ENCODE results near the gene PCED1B.
"Not testable (repeated sequence)": the region's sequence is repeated elsewhere in the genome, so short reads cannot be mapped to it uniquely, and the experiment has no call there.

PCED1B gene

DNA sequence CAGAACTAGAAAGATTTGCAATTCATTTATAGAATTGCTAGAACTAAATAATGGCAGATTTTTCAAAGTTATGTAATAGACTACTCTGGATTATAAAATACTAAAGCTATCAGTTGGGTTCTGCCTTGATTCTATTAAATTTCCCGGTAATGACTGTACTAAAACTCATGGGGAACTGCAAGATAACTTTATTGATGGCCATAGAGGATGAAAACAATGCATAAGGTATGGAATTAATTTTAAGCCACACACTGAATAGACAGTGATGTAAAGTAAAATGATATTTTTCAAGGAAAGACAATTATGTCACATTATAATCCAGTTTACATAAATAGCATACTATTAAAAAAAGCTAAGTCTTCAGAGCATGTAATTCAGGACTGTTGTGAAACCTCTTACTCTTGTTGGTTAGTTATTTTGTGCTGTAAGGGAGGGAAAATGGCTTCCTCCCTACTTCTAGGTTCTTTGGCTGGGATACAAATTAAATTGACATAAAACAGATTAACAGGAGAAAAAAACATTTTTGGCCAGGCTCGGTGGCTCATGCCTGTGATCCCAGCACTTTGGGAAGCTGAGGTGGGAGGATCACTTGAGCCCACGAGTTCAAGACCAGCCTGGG, 134.7 kb downstream of the PCED1B start:
- Histone ChIP-seq H2BK15ac (replicated peaks; ENCODE audit: low read depth) (no peak overlapping the region), H3K4me3 (ENCODE audit: low read length) (no peak overlapping the region), H3K4ac (ENCODE audit: low read depth, low read length) (no peak overlapping the region), H3K36me3 (ENCODE audit: control insufficient read depth, insufficient read depth, low read length) (no peaks in the 10 kb centered on the region), H3K4me1 (ENCODE audit: control insufficient read depth, low read depth, low read length) (peaks cover 2% of the 10 kb centered on the region), H3K79me1 (ENCODE audit: low read length) (no peaks in the 10 kb centered on the region), H3K56ac (ENCODE audit: low read length) (no peak overlapping the region), H2AK5ac (ENCODE audit: low read length) (no peak overlapping the region), H3K27ac (ENCODE audit: low read depth, low read length) (no peak overlapping the region), H3K9ac (ENCODE audit: low read length) (no peak overlapping the region), H3K18ac (ENCODE audit: low read length) (no peak overlapping the region), H3K4me2 (ENCODE audit: low read length) (no peak overlapping the region), H3K23ac (ENCODE audit: low read length) (no peak overlapping the region), H3K27me3 (ENCODE audit: insufficient read depth, low read length, poor library complexity) (no peaks in the 10 kb centered on the region), H2BK5ac (ENCODE audit: low read length) (no peak overlapping the region), H3K79me2 (ENCODE audit: control insufficient read depth, insufficient read depth, low read length) (no peaks in the 10 kb centered on the region), H2BK120ac (ENCODE audit: low read depth, low read length) (no peak overlapping the region), H4K8ac (ENCODE audit: low read depth, low read length) (no peak overlapping the region), H4K5ac (ENCODE audit: low read length) (no peak overlapping the region)
- DNase-seq = no peak
- WGBS (ENCODE audit: extremely low coverage, insufficient coverage, low lambda C conversion rate) = no CpG with 5 or more reads among the region's 3 CpGs

DNA sequence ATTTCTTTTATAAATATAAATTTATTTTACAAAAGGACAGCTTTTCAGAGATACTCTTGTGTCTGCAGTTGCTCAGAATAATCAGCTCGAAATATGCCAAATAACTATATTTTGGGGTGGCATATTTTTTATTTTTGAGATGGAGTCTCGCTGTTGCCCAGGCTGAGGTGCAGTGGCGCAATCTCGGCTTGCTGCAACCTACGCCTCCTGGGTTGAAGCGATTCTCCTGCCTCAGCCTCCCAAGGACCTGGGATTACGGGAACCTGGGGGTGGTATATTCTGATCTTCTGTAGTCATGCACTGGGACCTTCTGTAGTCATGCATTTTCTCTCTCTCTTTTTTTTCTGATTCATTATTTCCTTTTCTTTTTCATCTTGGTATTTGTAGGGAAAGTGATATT, 135.3 kb downstream of the PCED1B start:
- Histone ChIP-seq H3K23ac (ENCODE audit: low read length) (no peak overlapping the region), H3K79me2 (ENCODE audit: control insufficient read depth, insufficient read depth, low read length) (no peaks in the 10 kb centered on the region), H3K18ac (ENCODE audit: low read length) (no peak overlapping the region), H4K5ac (ENCODE audit: low read length) (no peak overlapping the region), H3K4ac (ENCODE audit: low read depth, low read length) (no peak overlapping the region), H3K36me3 (ENCODE audit: control insufficient read depth, insufficient read depth, low read length) (no peaks in the 10 kb centered on the region), H2BK5ac (ENCODE audit: low read length) (no peak overlapping the region), H2AK5ac (ENCODE audit: low read length) (no peak overlapping the region), H3K27me3 (ENCODE audit: insufficient read depth, low read length, poor library complexity) (no peaks in the 10 kb centered on the region), H2BK15ac (replicated peaks; ENCODE audit: low read depth) (no peak overlapping the region), H3K4me3 (ENCODE audit: low read length) (no peak overlapping the region), H3K27ac (ENCODE audit: low read depth, low read length) (no peak overlapping the region), H3K4me1 (ENCODE audit: control insufficient read depth, low read depth, low read length) (peaks cover 2% of the 10 kb centered on the region), H3K4me2 (ENCODE audit: low read length) (no peak overlapping the region), H3K56ac (ENCODE audit: low read length) (no peak overlapping the region), H4K8ac (ENCODE audit: low read depth, low read length) (no peak overlapping the region), H2BK120ac (ENCODE audit: low read depth, low read length) (no peak overlapping the region), H3K79me1 (ENCODE audit: low read length) (no peaks in the 10 kb centered on the region), H3K9ac (ENCODE audit: low read length) (no peak overlapping the region)
- DNase-seq = no peak
- no CpG with 5 or more reads among the region's 7 CpGs for WGBS (ENCODE audit: extremely low coverage, insufficient coverage, low lambda C conversion rate)

DNA sequence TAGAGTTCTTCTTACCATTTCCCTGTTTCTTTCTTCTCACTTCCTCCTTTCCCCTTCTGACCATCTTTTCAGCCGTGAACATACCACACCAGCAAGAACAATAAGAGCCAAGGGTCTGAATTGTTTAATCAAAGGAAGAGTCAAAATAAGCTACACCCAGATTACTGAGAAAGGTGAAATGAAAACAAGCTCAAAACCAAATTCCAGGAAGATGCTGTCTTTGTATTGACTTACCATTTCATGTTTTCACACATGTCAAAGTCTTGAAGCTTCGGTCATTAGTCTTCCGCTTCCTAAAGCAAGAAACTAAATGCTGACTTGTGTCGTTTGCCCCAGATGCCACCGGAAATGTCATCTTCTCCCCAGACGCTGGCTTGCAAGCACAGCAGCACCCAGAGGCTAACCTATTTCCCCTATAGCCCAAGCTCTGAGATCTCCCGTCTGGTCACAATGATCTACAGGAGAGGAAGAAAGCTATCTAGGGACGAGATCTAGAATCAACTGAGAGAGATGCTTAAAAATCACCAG, 136.8 kb downstream of the PCED1B start:
- Histone ChIP-seq H2BK15ac (replicated peaks; ENCODE audit: low read depth) (no peak overlapping the region), H4K8ac (ENCODE audit: low read depth, low read length) (no peak overlapping the region), H3K4me1 (ENCODE audit: control insufficient read depth, low read depth, low read length) (peaks cover 2% of the 10 kb centered on the region), H3K4me2 (ENCODE audit: low read length) (no peak overlapping the region), H3K4ac (ENCODE audit: low read depth, low read length) (peak overlapping the region; percentile 60), H4K5ac (ENCODE audit: low read length) (no peak overlapping the region), H2BK120ac (ENCODE audit: low read depth, low read length) (peak overlapping the region; percentile 23), H3K9ac (ENCODE audit: low read length) (no peak overlapping the region), H3K56ac (ENCODE audit: low read length) (peak overlapping the region; percentile 22), H3K36me3 (ENCODE audit: control insufficient read depth, insufficient read depth, low read length) (no peaks in the 10 kb centered on the region), H3K18ac (ENCODE audit: low read length) (peak overlapping the region; percentile 88), H3K23ac (ENCODE audit: low read length) (no peak overlapping the region), H2BK5ac (ENCODE audit: low read length) (no peak overlapping the region), H3K79me2 (ENCODE audit: control insufficient read depth, insufficient read depth, low read length) (no peaks in the 10 kb centered on the region), H2AK5ac (ENCODE audit: low read length) (peak overlapping the region; percentile 66), H3K4me3 (ENCODE audit: low read length) (no peak overlapping the region), H3K27me3 (ENCODE audit: insufficient read depth, low read length, poor library complexity) (no peaks in the 10 kb centered on the region), H3K79me1 (ENCODE audit: low read length) (no peaks in the 10 kb centered on the region), H3K27ac (ENCODE audit: low read depth, low read length) (no peak overlapping the region)
- DNase-seq = no peak
- no CpG with 5 or more reads among the region's 8 CpGs for WGBS (ENCODE audit: extremely low coverage, insufficient coverage, low lambda C conversion rate)

DNA sequence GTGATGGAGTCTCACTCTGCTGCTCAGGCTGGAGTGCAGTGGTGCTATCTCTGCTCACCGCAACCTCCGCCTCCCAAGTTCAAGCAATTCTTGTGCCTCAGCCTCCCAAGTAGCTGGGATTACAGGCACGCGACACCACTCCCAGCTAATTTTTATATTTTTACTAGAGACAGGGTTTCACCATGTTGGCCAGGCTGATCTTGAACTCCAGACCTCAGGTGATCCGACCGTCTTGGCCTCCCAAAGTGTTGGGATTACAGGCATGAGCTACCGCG, 138.1 kb downstream of the PCED1B start:
- H2AK5ac ChIP-seq (ENCODE audit: low read length); H2BK15ac ChIP-seq (replicated peaks; ENCODE audit: low read depth); H3K4ac ChIP-seq (ENCODE audit: low read depth, low read length); H2BK5ac ChIP-seq (ENCODE audit: low read length); H3K36me3 ChIP-seq (ENCODE audit: control insufficient read depth, insufficient read depth, low read length); H3K79me1 ChIP-seq (ENCODE audit: low read length); H3K9ac ChIP-seq (ENCODE audit: low read length); H3K56ac ChIP-seq (ENCODE audit: low read length); H3K4me1 ChIP-seq (ENCODE audit: control insufficient read depth, low read depth, low read length); H3K27me3 ChIP-seq (ENCODE audit: insufficient read depth, low read length, poor library complexity); H3K23ac ChIP-seq (ENCODE audit: low read length); H3K27ac ChIP-seq (ENCODE audit: low read depth, low read length); H4K8ac ChIP-seq (ENCODE audit: low read depth, low read length); H3K4me3 ChIP-seq (ENCODE audit: low read length); H3K79me2 ChIP-seq (ENCODE audit: control insufficient read depth, insufficient read depth, low read length); H3K18ac ChIP-seq (ENCODE audit: low read length); H3K4me2 ChIP-seq (ENCODE audit: low read length); DNase-seq; H2BK120ac ChIP-seq (ENCODE audit: low read depth, low read length); H4K5ac ChIP-seq (ENCODE audit: low read length): not testable (repeated sequence)
- WGBS (ENCODE audit: extremely low coverage, insufficient coverage, low lambda C conversion rate) = no CpG with 5 or more reads among the region's 8 CpGs

DNA sequence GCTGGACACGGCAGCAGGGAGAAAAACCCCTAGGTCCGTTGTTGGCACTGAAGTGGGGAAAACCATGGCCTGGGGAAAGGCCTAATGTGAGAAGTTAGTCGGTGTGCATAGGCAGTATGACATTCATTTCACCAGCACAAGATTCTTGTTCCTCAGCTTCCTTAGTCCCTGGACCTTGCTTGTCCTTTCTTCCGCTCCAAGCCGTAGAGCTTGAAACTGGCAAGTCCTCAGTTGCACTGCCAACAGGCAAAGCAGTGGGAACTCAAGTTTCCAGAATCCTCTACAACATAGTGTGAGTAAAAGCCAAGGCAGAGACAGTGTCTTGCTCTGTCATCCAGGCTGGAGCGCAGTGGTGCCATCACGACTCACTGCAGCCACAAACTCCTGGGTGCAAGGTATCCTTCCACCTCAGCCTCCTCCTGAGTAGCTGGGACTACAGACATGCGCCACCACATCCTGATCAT, 138.8 kb downstream of the PCED1B start:
- H4K8ac ChIP-seq (ENCODE audit: low read depth, low read length) = no peak overlapping the region
- no peak overlapping the region for H3K56ac ChIP-seq (ENCODE audit: low read length)
- H3K4ac ChIP-seq (ENCODE audit: low read depth, low read length) = no peak overlapping the region
- H3K4me1 ChIP-seq (ENCODE audit: control insufficient read depth, low read depth, low read length) = peaks cover 7% of the 10 kb centered on the region
- peak overlapping the region; percentile 57 for H2BK5ac ChIP-seq (ENCODE audit: low read length)
- H3K18ac ChIP-seq (ENCODE audit: low read length) = no peak overlapping the region
- no peak overlapping the region for H2AK5ac ChIP-seq (ENCODE audit: low read length)
- no peak overlapping the region for H3K4me3 ChIP-seq (ENCODE audit: low read length)
- no peak overlapping the region for H3K9ac ChIP-seq (ENCODE audit: low read length)
- H3K36me3 ChIP-seq (ENCODE audit: control insufficient read depth, insufficient read depth, low read length) = no peaks in the 10 kb centered on the region
- WGBS (ENCODE audit: extremely low coverage, insufficient coverage, low lambda C conversion rate) = no CpG with 5 or more reads among the region's 8 CpGs
- H3K79me2 ChIP-seq (ENCODE audit: control insufficient read depth, insufficient read depth, low read length) = no peaks in the 10 kb centered on the region
- no peak overlapping the region for H2BK15ac ChIP-seq (replicated peaks; ENCODE audit: low read depth)
- H2BK120ac ChIP-seq (ENCODE audit: low read depth, low read length) = no peak overlapping the region
- no peak overlapping the region for H4K5ac ChIP-seq (ENCODE audit: low read length)
- H3K23ac ChIP-seq (ENCODE audit: low read length) = no peak overlapping the region
- H3K27ac ChIP-seq (ENCODE audit: low read depth, low read length) = no peak overlapping the region
- no peaks in the 10 kb centered on the region for H3K79me1 ChIP-seq (ENCODE audit: low read length)
- H3K27me3 ChIP-seq (ENCODE audit: insufficient read depth, low read length, poor library complexity) = no peaks in the 10 kb centered on the region
- H3K4me2 ChIP-seq (ENCODE audit: low read length) = no peak overlapping the region
- DNase-seq = no peak

DNA sequence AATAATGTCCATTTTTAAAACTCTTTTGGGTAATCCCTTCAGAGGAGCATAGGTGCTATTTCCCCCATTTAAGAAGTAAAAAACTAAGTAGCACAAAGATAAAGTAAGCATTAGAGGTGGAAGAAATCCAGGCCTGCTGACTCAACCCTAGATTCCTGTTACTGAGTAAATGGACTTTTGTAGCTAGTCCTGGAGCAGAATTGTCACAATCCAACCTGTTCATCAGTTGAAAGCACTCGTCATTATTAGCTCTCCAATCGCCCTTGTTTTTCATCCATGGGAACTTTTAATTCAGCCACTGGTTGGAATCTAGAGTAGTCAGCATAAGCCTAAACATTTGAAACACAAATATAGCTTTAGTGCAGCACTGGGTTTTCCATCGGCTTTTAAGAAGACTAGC, 139.8 kb downstream of the PCED1B start:
- H4K5ac ChIP-seq (ENCODE audit: low read length) = no peak overlapping the region
- H3K4me3 ChIP-seq (ENCODE audit: low read length) = no peak overlapping the region
- no peaks in the 10 kb centered on the region for H3K79me1 ChIP-seq (ENCODE audit: low read length)
- no peak overlapping the region for H3K23ac ChIP-seq (ENCODE audit: low read length)
- WGBS (ENCODE audit: extremely low coverage, insufficient coverage, low lambda C conversion rate) = no CpG with 5 or more reads among the region's 3 CpGs
- no peak overlapping the region for H3K27ac ChIP-seq (ENCODE audit: low read depth, low read length)
- H3K18ac ChIP-seq (ENCODE audit: low read length) = no peak overlapping the region
- H4K8ac ChIP-seq (ENCODE audit: low read depth, low read length) = no peak overlapping the region
- no peaks in the 10 kb centered on the region for H3K79me2 ChIP-seq (ENCODE audit: control insufficient read depth, insufficient read depth, low read length)
- DNase-seq = no peak
- H3K36me3 ChIP-seq (ENCODE audit: control insufficient read depth, insufficient read depth, low read length) = no peaks in the 10 kb centered on the region
- no peak overlapping the region for H3K4me2 ChIP-seq (ENCODE audit: low read length)
- no peak overlapping the region for H3K56ac ChIP-seq (ENCODE audit: low read length)
- H3K9ac ChIP-seq (ENCODE audit: low read length) = no peak overlapping the region
- H2AK5ac ChIP-seq (ENCODE audit: low read length) = no peak overlapping the region
- H2BK15ac ChIP-seq (replicated peaks; ENCODE audit: low read depth) = no peak overlapping the region
- H3K27me3 ChIP-seq (ENCODE audit: insufficient read depth, low read length, poor library complexity) = no peaks in the 10 kb centered on the region
- no peak overlapping the region for H2BK120ac ChIP-seq (ENCODE audit: low read depth, low read length)
- H2BK5ac ChIP-seq (ENCODE audit: low read length) = no peak overlapping the region
- H3K4me1 ChIP-seq (ENCODE audit: control insufficient read depth, low read depth, low read length) = peaks cover 7% of the 10 kb centered on the region
- H3K4ac ChIP-seq (ENCODE audit: low read depth, low read length) = peak overlapping the region; percentile 9

Data from mesendoderm (in vitro differentiated cells).